NCI-H2029 (cell line): ENCODE data around the gene PLBD2.

Experiments
- DNase-seq: peaks from one replicate; lab custom pipeline; 2025; lab: John Stamatoyannopoulos, UW

Gene PLBD2, protein sequence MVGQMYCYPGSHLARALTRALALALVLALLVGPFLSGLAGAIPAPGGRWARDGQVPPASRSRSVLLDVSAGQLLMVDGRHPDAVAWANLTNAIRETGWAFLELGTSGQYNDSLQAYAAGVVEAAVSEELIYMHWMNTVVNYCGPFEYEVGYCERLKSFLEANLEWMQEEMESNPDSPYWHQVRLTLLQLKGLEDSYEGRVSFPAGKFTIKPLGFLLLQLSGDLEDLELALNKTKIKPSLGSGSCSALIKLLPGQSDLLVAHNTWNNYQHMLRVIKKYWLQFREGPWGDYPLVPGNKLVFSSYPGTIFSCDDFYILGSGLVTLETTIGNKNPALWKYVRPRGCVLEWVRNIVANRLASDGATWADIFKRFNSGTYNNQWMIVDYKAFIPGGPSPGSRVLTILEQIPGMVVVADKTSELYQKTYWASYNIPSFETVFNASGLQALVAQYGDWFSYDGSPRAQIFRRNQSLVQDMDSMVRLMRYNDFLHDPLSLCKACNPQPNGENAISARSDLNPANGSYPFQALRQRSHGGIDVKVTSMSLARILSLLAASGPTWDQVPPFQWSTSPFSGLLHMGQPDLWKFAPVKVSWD

DNA sequence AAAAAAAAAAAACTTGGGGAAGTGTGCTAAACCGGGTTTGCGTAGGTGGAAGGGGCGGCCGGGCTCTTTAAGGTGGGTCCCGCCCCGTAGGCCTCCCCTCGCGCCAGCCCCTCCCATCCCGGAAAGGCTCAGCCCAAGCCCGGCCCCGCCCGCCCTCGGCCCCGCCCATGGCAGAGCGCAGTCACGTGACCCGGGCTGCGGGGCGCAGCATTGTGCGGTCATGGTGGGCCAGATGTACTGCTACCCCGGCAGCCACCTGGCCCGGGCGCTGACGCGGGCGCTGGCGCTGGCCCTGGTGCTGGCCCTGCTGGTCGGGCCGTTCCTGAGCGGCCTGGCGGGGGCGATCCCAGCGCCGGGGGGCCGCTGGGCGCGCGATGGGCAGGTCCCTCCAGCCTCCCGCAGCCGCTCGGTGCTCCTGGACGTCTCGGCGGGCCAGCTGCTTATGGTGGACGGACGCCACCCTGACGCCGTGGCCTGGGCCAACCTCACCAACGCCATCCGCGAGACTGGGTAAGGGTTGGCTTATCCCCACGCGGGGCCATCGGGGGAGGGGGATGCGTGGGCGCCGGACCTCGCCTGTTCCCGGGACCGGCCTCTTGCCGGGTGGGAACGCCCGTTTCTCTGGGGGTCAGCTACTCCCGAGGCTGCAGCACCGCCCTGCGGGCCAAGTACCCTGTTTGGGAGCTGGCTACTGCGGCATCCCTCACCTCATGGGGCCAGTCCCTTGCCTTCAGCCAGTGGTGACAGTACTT, at the start of gene PLBD2:
Gene PLBD2 (plus strand): TSS at position 207 of the 752 bp plus-strand sequence. CDS start 14 bp downstream, at position 221.
- peak; percentile 88 for DNase-seq

DNA sequence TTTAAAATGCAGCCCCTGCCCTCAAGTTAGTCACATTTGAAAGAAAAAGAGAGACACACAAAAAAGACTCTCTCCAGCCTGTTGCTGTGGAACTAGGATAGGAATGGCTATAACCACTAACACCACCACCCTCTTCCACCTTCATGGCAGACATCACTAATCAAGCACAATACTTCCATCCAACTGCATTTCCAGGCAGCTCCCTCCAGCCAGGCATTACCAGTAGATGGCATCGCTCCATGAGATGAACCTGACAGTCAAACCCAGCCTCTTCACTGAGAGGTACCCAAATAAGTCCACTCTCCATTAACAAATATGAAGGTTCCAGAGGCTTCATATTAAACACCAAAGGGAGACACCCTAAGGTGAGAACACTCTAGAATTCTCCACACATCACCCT, 47.9 kb upstream of the PLBD2 start:
- no peak for DNase-seq

DNA sequence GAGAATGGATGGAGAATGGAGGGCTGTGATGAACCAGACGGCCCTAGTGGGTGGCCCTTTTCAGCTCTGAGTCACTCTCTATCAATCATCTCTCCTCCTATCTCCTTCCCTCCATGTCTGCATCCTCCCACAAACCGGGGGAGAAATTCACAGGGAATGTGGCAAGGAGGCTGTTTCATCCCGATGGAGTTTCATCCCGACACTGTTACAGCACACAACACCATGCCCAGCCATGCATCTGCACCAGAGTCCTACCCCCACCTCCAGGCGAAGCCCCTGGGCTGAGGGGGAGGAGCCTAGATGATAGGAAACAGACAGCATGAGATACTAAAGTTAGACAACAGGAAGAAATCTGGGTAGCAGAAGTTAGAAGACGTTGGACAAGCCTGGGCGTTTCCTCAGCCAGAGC, 44.3 kb upstream of the PLBD2 start:
- DNase-seq: no peak

DNA sequence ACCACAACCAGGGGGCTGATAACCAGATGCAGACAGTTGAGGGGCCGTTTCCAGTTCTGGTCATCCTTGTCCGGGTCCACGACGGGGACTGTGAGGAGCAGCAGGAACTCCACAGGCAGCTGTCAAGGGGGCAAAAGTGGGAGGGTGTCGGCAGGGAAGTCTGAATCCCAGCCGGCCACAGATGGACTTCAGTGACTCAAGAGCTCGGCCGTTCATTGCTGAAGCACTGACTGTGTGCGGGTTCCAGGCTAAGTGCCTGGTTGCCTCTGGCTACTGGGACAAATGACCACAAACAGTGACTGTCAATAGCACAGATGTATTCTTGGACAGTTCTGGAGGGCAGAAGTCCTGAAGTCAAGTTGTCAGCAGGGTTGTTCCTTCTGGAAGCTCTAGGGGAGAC, 43.0 kb upstream of the PLBD2 start:
- DNase-seq: no peak

DNA sequence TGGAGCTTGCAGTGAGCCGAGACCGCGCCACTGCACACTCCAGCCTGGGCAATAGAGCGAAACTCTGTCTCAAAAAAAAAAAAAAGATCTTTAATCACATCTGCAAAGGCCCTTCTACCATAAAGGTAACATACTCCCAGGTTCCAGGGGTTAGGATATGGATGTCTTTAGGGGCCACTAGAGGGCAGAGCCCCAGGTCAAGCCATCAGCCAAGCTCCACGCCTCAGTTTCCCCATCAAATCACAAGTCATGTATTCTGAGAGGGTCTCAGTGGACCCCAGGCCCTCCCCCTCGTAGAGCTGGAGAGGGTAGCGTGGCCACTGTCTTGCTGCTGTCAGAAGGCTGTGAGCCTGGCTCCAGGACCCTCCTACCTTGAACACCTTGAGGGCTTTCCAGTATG, 42.2 kb upstream of the PLBD2 start:
- no peak for DNase-seq

DNA sequence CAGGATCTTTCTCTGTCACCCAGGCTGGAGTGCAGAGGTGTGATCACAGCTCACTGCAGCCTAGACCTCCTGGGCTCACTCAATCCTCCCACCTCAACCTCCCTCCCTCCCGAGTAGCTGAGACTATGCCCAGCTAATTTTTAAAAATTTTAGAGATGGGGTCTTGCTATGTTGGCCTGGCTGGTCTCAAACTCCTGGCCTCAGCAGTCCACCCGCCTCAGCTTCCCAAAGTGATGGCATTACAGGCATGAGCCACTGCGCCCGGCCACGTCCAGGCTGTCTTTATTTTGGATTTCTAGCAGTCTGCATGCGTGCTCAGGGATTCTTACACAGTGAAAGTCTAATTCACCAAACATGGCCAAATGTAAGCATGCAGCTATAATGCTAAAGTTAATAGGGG, 41.3 kb upstream of the PLBD2 start:
- no peak for DNase-seq

DNA sequence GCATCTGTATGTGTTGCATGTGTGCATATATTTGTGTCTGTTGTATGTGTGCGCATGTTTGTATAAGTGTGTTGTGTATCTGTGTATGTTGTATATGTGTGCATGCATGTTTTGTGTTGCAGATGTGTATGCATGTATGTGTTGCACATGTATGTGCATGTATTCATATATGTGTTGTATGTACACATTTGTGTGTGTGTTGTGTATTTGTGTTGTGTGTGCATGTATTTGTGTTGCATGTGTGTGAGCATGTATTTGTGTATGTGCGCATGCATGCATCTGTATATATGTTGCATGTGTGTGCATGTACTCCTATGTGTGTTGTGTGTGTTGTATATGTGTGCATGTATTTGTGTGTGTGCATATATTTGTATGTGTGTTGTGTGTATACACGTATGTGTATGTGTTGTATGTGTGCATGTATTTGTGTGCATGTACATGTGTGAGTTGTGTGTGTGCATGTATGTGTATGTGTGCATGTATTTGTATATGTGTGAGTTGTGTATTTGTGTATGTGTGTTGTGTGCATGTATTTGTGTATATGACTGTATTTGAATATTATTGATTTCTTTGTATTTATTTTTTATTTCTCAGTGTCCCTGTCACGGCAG, 40.2 kb upstream of the PLBD2 start:
- no peak for DNase-seq

DNA sequence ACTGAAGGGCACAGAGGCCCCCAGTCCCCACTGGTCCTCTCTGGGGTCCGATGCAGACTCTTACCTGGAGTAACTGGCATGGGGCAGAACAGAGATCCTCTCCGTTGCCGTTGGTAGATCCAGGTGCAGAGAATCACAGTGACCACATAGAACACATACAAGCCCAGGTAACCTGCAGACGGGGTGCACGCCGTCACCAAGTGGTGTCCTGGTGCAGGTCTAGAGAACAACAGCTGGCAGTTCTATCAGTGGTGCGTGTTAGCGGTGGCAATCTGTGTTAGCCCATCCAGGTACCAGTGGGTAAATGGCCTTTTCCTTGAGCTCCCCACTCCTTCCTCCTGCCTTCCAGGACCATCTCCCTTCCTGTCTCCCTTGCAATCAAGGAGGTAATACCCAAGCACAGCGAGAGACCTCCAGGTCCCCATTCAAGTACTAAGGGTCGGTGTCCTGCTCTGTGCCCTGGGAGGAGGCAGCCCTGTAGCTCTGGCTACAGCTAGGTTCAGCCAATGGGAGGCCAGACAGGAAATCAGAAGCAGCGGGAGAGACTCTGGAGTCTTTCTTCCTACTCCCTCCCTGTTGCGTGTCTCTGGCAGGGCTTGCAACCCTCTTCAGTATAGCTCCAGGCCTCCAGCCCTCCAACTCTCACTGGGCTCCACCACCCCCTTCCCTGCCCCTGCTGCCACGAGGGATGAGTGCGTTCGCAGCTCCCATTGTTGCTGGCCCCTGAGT, 39.3 kb upstream of the PLBD2 start:
- DNase-seq: no peak

DNA sequence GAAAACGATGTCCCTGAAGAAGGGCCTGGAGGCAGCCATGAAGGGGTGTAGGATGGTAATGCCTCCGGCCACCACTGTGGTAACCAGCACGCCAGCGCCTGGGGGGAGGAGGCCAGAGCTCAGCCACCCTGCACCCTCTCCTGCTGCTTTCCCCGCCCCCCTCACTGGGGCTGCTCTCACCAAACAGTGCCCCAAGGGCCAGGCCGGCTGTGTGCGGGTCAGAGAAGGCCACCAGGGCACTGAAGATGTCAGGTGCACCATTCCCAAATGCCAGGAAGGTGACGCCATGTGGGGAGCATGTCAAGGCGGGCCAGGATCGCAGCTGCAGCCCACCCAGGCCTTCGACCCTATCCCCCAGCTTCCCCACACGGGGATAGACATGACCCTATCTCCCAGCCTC, 38.0 kb upstream of the PLBD2 start:
- DNase-seq: no peak

DNA sequence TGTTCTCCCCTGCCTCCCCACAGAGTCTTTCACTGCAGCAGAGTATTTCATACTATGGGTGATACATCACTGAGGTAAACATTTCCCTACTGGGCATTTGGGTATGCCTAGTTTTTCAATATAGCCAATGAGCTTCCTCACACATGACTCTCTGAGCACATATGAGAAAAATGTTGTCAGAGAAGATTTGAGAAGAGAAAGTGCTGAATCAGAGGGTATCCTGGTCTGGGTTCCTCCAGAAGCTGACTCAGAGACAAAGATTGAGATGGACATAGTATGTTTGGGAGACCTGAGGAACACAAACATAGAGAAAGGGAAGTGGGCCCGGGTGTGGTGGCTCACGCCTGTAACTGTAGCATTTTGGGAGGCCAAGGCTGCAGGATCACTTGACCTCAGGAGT, 36.0 kb upstream of the PLBD2 start:
- DNase-seq: no peak

DNA sequence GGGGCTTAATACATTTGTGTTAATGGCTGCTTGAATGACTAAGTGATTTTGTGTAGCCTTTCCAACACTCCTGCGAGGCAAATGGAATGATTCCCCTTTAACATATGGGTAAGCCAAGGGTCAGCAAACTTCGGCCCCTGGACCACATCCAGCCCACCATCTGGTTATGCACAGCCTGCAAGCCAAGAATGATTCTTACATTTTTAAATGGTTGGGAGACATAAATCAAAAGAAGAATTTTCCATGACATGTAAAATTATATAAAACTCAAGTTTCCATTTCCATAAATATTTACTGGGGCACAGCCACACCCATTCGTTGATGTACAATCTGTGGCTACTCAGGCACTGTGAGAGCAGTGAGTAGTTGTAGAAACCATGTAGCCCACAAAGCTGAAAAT, 32.5 kb upstream of the PLBD2 start:
- no peak for DNase-seq

DNA sequence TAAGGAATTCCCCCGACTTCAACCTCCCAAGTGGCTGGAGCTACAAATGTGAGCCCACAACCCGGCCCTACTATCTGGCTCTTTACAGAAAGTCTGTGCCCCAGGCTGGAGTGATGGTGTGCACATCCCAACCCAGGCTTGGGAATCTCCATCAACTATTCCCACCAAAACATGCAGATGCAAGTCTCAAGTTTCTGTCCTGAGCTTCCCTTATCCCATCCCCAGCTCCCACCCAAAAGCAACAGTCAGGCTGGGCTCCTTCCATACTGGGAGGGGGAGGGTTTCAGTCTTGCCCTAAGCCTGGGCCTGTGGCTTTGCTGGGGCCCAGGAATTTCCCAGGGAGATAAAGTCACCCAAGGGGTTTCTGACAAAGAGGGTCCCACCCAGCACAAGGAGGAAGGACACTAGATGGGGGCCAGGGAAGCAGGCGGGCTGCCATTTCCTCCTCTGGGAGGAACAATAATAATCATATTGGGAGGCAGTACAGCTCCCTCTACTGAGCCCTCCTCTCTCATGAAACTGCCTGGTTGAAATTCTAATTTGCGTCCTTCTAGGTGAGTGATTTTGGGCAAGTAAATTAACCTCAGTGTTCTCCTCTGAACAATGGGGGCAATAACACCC, 31.5 kb upstream of the PLBD2 start:
- DNase-seq: no peak

DNA sequence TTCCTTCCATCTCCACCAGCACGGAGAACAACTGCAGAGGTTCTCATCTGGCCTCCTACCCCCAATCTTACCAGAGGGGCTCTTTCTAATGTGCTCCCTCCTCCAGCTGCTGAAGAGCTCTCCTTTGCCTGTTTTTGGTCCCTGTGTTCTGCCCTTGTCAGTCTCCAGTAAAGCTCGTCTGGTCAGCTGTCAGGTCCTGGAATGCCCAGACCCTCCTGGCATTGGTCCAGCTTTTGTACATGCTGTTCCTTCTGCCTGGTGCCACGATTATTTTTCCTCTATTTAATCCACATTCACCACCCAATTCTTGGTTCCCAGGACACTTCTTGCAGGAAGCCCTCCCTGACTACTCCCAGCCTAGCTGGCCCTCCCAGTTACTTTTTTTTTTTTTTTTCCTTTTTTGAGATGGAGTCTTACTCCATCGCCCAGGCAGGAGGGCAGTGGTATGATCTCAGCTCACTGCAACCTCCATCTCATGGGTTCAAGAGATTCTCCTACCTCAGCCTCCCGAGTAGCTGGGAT, 30.0 kb upstream of the PLBD2 start:
- no peak for DNase-seq

DNA sequence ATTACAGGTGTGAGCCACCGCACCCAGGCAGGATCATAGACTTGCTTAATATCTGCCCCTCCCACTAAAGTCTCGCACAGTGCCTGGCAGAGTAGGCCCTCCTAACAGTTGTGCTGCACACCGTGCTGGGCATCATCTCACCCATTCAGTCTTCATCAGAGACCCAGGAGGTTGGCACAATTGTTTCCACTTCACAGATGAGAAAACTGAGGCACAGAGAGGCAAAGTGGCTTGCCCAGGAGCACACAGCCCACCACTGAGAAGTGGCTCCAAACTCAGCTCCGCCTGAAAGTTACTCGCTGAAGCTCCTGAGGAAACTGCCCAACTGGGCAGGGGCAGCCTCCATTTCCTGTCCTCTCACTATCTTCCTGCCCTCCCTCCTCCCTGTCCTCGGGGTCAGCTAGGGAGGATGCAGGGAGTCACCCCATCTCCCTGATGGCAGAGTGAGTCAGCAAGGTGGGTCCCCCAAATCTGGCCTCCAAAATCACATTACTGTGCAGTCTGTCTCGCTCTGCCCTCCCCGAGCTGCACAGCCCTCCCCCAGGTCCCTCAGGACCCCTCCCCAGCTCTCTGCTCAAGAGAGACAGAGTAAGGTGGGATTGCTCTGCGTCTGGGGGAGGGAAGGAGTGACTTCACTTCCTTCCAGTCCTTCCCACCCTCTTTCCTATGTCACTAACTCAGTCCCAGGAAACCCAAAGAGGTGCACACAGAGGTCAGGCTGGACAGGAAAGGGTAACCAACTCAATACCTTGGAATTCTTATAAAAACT, 29.2 kb upstream of the PLBD2 start:
- no peak for DNase-seq

DNA sequence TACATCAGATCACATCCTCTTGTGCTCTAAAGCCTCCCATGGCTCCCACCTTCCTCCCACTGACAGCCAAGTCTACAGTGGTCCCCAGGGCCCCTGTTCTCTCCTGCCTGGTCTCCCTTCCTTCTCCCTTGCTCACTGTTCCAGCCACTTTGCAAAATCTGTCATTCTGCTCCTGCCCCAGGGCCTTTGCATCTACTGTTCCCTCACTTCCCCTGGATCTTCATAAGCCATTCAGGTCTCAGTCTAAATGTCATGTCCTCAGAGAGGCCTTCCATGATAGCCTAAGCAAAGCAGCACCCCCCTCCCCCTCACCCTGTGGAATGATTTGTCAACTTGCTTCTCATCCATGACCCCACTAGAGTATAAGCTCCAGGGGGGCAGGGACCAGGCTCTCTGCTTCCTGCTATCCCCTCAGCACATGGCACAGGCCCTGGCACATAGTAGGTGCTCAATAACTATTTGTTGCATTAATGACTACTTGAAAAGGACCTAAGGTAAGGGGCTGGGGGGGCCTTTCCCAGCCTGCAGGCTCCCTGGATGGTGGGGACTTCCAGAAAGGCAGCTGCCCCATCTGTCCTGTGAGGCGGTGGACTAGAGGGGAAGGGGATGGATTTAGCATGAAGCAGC, 28.5 kb upstream of the PLBD2 start:
- no peak for DNase-seq

DNA sequence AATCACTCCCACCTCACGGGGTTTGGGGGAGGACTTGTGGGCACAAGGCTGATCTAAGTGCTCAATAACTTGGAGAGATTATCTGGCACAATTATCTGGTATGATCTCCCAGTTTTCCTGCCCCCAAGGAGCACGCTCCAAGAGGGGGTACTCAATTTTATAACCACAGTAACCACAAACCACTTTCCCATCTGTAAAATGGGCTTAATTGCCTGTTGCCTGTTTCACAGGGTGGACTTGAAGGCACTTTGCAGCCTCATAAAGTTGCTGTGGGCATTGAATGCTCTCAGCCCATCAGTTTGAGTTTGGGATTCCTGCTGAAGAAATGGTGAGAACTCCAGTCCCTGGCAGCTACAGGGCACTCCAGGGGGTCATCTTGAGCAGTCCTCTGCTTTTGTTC, 27.9 kb upstream of the PLBD2 start:
- no peak for DNase-seq

DNA sequence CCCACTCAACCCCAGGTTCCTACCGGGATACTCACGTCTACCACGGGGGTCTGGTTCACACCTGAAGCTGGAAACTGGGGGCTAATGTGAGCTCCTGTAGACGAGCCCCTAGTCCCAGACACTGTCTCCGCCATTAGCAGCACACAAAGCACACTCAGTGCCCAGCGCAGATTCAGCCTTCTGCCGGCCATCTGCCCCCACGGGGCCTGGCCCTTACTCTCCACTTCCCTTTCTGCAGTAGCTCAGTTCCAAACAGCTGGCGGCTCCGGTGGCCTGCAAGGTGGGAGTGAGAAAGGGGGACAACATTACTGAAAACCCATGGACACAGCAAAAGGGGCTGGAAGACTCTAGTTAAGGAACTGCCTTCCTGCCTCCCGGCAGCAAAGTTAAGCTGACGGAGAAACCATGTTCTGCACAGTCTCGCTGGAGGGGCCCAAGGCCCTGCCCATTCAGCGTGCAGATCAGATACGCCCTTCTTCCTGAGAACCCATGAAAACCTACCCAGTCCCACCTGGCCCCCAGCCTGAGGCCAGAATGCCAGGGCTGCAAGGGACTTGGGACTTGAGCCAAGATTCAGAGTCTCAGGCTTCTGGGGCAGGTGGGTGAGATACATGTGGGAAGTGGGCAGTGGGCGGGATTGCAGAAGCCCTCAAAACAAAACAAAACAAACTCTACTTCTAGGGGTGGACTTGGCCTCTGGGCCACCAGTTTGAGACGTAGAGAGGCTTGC, 25.5 kb upstream of the PLBD2 start:
- DNase-seq: peak; percentile 16

DNA sequence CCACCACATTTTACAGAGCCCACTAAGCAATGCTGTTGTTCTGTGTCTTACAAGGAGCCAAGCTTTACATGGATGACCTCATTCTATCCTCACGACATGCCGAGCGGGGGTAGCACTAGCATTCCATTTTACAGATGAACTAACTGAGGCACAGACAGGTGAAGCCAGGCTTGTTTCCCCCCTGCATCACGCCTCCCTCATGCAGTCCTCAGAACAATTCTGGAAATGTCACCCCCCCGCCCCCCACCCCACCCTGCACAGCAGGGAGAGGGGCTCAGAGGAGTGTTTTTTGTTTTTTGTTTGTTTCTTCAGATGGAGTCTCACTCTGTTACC, 25.0 kb upstream of the PLBD2 start:
- DNase-seq: no peak
